Psoas muscle (tissue), 8 donors: Measurements from ENCODE around the gene LARP1B. TPM values are rescaled to one million over a fixed set of nuclear protein-coding genes. Genes with fewer than 3 reads are reported as not detected.

Experiments used
- ATAC-seq, 4 donors: fragments of 200-7000 bp; cut with Tn5 transposase; one replicate each; pipeline ENCODE4 v1.9.1; 2020; ENCODE audit warnings: moderate library complexity in 3 of 4, mild to moderate bottlenecking in 2 of 4
- DNase-seq, 2 donors: peaks; one replicate each; pipeline ENCODE4 v3.0.0-alpha.2; 2020
- H3K27ac ChIP-seq: fragments of 200-600 bp; one replicate; pipeline ENCODE4 v1.8.0; 2022
- H3K27me3 ChIP-seq, 3 donors: fragments of 200-600 bp in 1 of 3; one replicate each; pipeline versions ENCODE4 v1.6.1 to v1.8.0; 2013 to 2022; ENCODE audit warnings: low read length in 2 of 3, mild to moderate bottlenecking in 2 of 3, moderate library complexity in 1 of 3; ENCODE audit not compliant: insufficient read depth in 3 of 3
- H3K36me3 ChIP-seq, 2 donors: fragments of 200-600 bp in 1 of 2; one replicate each; pipeline versions ENCODE4 v1.6.1 to v1.8.0; 2013 to 2022; ENCODE audit warnings: low read depth in 1 of 2, mild to moderate bottlenecking in 1 of 2, moderate library complexity in 1 of 2; ENCODE audit not compliant: insufficient read depth in 1 of 2
- H3K4me1 ChIP-seq: fragments of 200-600 bp; one replicate; pipeline ENCODE4 v1.8.0; 2022
- H3K4me3 ChIP-seq: fragments of 200-600 bp; one replicate; pipeline ENCODE4 v1.8.0; 2022; ENCODE audit warnings: mild to moderate bottlenecking
- H3K9me3 ChIP-seq: fragments of 200-600 bp; one replicate; pipeline ENCODE4 v1.8.0; 2022
- WGBS, 3 donors: extraction: QIAGEN DNeasy Blood & Tissue Kit; methylation state at CpG; one replicate each; pipeline versions ENCODE4 v1.1.6 to v1.1.7; 2013; 5-methylcytosine and 5-hydroxymethylcytosine counted together
- intact Hi-C, 2 donors: fragments of 100-400 bp; cut with DNase I; formaldehyde crosslinking; loops; one replicate each; pipeline versions ENCODE4 v1.11.0 to v1.14.2; 2022
- polyA plus RNA-seq, 3 donors: library from polyadenylated mRNA; stranded (reverse); fragments of 200-250 nt; gene quantifications; one replicate each; pipeline ENCODE4 v1.2.3, GENCODE V29; 2013
- total RNA-seq, 4 donors: library from RNA; stranded (reverse); fragmentation: NEBNext Ultra II Directional in 2 of 4; extraction: Animal tissue kit (Norgen Biotek cat#: 25700) in 2 of 4; gene quantifications; one replicate each; pipeline versions ENCODE4 v1.2.1 to v1.2.4, GENCODE V29; 2021 to 2023
- TF ChIP-seq, protein P1 (sequence below): fragments of 200-600 bp; IDR thresholded peaks from one replicate; pipeline ENCODE4 v1.8.0; 2022; ENCODE audit warnings: antibody characterized with exemption
- donor health status: healthy with polysubstance abuse.
- donor health status: DM: no; HTN: no; CAD: no; lungs with moderate emphysema.
- donor health status: Bipolar disorder and iron deficiency.
- donor health status: healthy.
- donor health status: DM: yes; HTN: yes; CAD: no.
- donor health status: DM: no; HTN: no; CAD: no.
- donor health status: DM: no; HTN: no; CAD: no.
- donor health status: DM: yes; HTN: yes; CAD: no.

LARP1B gene
- total and polyA plus RNA-seq, 7 donors: 8.3 to 23.6 (median 16.6) TPM

DNA sequence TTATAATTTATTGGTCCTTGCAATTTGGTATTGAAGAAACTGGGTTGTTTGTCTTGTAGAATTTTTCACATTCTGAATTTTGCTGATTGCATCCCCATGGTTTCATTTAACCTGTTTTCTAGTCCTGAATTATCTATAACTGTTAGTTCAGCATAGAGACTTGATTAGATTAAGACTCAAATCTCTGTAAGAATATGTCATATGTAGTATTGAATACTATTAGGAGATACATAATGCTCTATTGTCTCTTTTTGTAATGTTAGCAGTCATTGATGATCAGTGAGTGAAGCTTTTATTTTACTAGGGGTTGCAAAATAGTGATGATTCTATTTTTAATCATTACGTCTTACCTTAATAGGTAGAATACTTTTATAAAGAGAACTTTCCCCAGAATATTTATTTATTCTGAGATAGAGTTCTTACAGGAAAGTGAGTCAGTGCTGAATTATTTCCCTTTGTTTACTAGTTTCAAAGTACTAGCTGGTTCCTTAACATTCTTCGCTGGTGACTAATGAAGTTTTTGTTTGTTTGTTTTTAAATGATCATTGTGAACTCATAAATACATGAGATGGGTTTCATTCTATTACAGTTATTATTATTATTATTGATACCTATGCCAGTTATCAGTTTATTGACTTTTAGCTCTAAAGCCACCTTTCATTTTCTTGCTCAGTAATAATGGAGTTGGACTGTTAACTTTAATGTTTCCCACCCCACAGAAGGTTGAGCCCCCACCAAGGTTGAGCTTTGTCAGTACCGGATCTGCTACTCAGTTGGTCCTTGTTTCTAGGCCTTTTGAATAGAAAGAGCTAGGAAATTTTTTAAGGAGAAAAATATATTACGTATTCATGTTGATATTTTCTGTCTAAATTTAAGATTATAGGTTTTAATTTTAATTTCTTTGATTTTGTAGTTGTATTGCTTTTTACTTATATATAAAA is 102.3 kb downstream of the LARP1B start:
- Histone ChIP-seq H3K4me3 (no peak overlapping the region), H3K27me3 (no peaks in the 10 kb centered on the region), H3K27ac (no peak overlapping the region), H3K9me3 (no peaks in the 10 kb centered on the region), H3K36me3 (no peaks in the 10 kb centered on the region), H3K4me1 (no peaks in the 10 kb centered on the region)
- TF ChIP-seq, protein P1, sequence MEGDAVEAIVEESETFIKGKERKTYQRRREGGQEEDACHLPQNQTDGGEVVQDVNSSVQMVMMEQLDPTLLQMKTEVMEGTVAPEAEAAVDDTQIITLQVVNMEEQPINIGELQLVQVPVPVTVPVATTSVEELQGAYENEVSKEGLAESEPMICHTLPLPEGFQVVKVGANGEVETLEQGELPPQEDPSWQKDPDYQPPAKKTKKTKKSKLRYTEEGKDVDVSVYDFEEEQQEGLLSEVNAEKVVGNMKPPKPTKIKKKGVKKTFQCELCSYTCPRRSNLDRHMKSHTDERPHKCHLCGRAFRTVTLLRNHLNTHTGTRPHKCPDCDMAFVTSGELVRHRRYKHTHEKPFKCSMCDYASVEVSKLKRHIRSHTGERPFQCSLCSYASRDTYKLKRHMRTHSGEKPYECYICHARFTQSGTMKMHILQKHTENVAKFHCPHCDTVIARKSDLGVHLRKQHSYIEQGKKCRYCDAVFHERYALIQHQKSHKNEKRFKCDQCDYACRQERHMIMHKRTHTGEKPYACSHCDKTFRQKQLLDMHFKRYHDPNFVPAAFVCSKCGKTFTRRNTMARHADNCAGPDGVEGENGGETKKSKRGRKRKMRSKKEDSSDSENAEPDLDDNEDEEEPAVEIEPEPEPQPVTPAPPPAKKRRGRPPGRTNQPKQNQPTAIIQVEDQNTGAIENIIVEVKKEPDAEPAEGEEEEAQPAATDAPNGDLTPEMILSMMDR: no peak
- DNase-seq (no peak), ATAC-seq (no peak)
- WGBS, 3 donors: 67 to 88% (median 77%) methylated on average over 4 of the region's 4 CpGs
- intact Hi-C loops: no loop called here

DNA sequence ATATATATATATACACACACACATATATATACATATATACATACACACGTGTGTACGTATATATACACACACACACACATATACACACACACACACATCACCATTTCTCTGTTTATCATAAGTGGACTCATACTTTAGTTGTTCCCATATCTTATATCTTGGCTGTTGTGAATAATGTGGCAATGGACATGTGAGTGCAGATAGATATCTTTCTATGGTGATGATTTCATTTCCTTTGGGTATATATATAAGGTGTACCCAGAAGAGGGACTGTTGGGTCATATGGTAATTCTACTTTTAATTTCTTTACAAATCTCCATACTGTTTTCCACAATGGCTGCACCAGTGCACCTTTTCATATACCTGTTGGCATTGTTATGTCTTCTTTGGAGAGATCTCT is 105.9 kb downstream of the LARP1B start:
- Histone ChIP-seq H3K9me3 (no peaks in the 10 kb centered on the region), H3K4me1 (no peaks in the 10 kb centered on the region), H3K4me3 (no peak overlapping the region), H3K36me3 (no peaks in the 10 kb centered on the region), H3K27ac (no peak overlapping the region), H3K27me3 (no peaks in the 10 kb centered on the region)
- intact Hi-C loops: no loop called here
- 88 to 100% (median 93%) methylated on average over 2 of the region's 2 CpGs for WGBS, 3 donors
- ATAC-seq: no peak
- TF ChIP-seq, protein P1: no peak
- DNase-seq: no peak

DNA sequence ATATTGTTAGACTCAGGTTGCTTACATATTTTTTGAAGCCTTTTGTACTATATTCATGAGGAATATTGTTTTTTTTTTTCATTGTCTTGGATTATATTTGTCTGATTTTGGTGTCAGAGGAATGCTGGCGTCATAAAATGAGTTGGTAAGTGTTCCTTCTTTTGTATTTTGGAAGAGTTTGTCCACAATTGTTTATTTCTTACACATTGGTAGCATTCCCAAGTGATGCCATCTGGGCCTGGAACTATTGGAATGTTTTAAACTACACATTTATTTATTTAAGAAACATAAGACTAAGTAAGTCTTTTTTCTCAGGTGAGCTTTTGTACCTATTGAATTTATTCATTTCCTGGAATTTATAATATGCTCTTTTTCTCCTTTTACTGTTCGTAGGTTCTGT is 107.6 kb downstream of the LARP1B start:
- Histone ChIP-seq H3K9me3 (no peaks in the 10 kb centered on the region), H3K4me1 (no peaks in the 10 kb centered on the region), H3K27me3 (no peaks in the 10 kb centered on the region), H3K27ac (no peak overlapping the region), H3K4me3 (no peak overlapping the region), H3K36me3 (no peaks in the 10 kb centered on the region)
- TF ChIP-seq, protein P1: no peak
- intact Hi-C loops: no loop called here
- 83 to 96% (median 92%) methylated on average over 2 of the region's 2 CpGs for WGBS, 3 donors
- DNase-seq: no peak
- ATAC-seq: no peak

DNA sequence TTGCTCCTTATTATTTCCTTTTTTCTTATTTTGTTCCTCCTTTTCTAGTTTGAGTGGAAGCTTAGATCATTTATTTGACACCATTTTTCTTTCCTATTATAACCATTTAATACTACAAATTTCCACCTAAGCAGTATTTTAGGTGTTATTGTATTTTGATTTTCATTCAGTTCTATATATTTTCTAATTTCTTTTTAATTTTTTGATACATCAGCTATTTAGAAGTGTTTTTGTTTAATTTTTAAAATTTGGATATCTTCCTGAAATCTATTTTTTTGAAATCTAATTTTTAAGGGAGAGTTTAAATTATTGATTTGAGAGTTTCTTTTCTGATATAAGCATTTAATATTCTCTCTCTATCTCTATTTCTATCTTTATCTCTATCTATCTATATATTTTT is 108.1 kb downstream of the LARP1B start:
- H3K27me3 ChIP-seq: no peaks in the 10 kb centered on the region
- ATAC-seq: no peak
- H3K27ac ChIP-seq: no peak overlapping the region
- no peak overlapping the region for H3K4me3 ChIP-seq
- H3K4me1 ChIP-seq: no peaks in the 10 kb centered on the region
- H3K36me3 ChIP-seq: no peaks in the 10 kb centered on the region
- TF ChIP-seq, protein P1: no peak
- DNase-seq: no peak
- H3K9me3 ChIP-seq: no peaks in the 10 kb centered on the region
- intact Hi-C loops: no loop called here
